ENCODE measurements around the gene IGFL2. TPM values are rescaled to one million over a fixed set of nuclear protein-coding genes. Genes with fewer than 3 reads are reported as not detected.

The IGFL2 gene
- total and polyA plus RNA-seq, 9 of the 15 experiments (the other 6 are each of a cell fraction or from before 2014, with no cell fraction given), result 0.42 to 1.7 (median 0.75) TPM; not detected in 2

- TF ChIP-seq GABPB1 (CRISPR knock-in tag; IDR thresholded peaks at IDR 0.05) (no peak), ZNF512 (tag; IDR thresholded peaks at IDR 0.05) (no peak), BRD4 (IDR thresholded peaks at IDR 0.05) (no peak), CHAMP1 (IDR thresholded peaks at IDR 0.05) (no peak)
- intact Hi-C loops (cut with micrococcal nuclease), result no loop called here
- Histone ChIP-seq H3K36me3 (ENCODE audit: control insufficient read depth, insufficient read depth, low read length) (no peaks in the 10 kb centered on the region), H3K27me3 (ENCODE audit: control insufficient read depth in 2 of 2, insufficient read depth in 2 of 2, low read length in 2 of 2) (peaks cover 0 to 11% of the 10 kb centered on the region in 2 experiments; a peak in 2 of 5 replicates), H2AFZ (ENCODE audit: low read depth, low read length) (no peak overlapping the region), H3K27ac (ENCODE audit: extremely low read depth, low read depth, low read length) (no peak overlapping the region), H3K4me3 (no peak overlapping the region), H4K20me1 (replicated peaks; ENCODE audit: control insufficient read depth, insufficient read depth, low read length) (no peaks in the 10 kb centered on the region), H3K4me2 (ENCODE audit: insufficient read depth, low read length) (no peak overlapping the region), H3K9ac (ENCODE audit: insufficient read depth in 1 of 2, low read depth in 2 of 2, low read length in 2 of 2) (no peak overlapping the region), H3K4me1 (replicated peaks in 1 of 2; ENCODE audit: control insufficient read depth in 2 of 2, insufficient read depth in 2 of 2, low read length in 2 of 2) (peaks cover 0 to 4% of the 10 kb centered on the region in 2 experiments; a peak in 3 of 5 replicates), H3K9me3 (replicated peaks; ENCODE audit: control insufficient read depth, insufficient read depth, low read depth, low read length) (no peaks in the 10 kb centered on the region), H3K9me1 (ENCODE audit: control insufficient read depth, insufficient read depth, low read length) (no peaks in the 10 kb centered on the region), H3K79me2 (ENCODE audit: control insufficient read depth, insufficient read depth, low read length) (no peaks in the 10 kb centered on the region)
- ATAC-seq (no peak), FAIRE-seq (no peak), DNase-seq (ENCODE audit: extremely low read depth in 1 of 4, low spot score in 3 of 4) (no peak)
- POLR2A ChIA-PET, result no interaction called here
- CTCF ChIA-PET (ENCODE audit: low intra/inter-chr PET ratio), result no interaction called here
- in situ Hi-C loops (cut with MboI), result no loop called here
- no TSS peak for BruUV-seq (replicated peaks)
- 2% methylated on average over 9 of the region's 9 CpGs for WGBS (ENCODE audit: insufficient coverage, low coverage, missing lambda C conversion rate)
These were observed 31.2 kb downstream of the IGFL2 start for GRCh38 chr19:46179076-46179759.

Data from K562 (cell line).